Measurements from ENCODE around the gene BRINP3.
"Not testable (repeated sequence)": the region's sequence is repeated elsewhere in the genome, so short reads cannot be mapped to it uniquely, and the experiment has no call there.

Gene BRINP3

DNA sequence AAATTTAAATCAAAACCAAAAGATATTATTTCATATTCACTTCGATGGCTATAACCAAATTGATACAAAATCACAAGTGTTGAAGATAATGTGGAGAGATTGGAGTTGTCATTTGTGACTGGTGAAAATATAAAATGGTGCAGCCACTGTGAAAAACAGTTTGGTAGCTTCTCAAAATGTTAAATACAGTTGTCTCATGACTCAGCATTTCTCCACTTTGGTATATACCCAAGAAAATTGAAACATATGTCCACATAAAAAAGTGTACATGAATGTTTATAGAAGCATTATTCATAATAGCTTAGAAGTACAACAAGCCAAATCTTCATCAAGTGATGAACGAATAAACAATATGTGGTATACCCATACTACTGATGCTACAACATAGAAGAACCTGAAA, 318.5 kb downstream of the BRINP3 start:
- no peak for TF ChIP-seq JUND (IDR thresholded peaks at IDR 0.05; ENCODE audit: low read depth)
- in situ Hi-C loops (cut with HindIII; ENCODE audit: low pct_unique_long_range_greater_than_20kb, low sequenced_read_pairs) = no loop called here
- DNase-seq (ENCODE audit: low read depth in 1 of 2, low spot score in 1 of 2) = no peak

- DNase-seq (ENCODE audit: low read depth in 1 of 2, low spot score in 1 of 2) = no peak
- in situ Hi-C loops (cut with HindIII; ENCODE audit: low pct_unique_long_range_greater_than_20kb, low sequenced_read_pairs) = no loop called here
- no peak for TF ChIP-seq JUND (IDR thresholded peaks at IDR 0.05; ENCODE audit: low read depth)
Measured at GRCh38 chr1:190154744-190155143, 322.9 kb downstream of the BRINP3 start.

DNA sequence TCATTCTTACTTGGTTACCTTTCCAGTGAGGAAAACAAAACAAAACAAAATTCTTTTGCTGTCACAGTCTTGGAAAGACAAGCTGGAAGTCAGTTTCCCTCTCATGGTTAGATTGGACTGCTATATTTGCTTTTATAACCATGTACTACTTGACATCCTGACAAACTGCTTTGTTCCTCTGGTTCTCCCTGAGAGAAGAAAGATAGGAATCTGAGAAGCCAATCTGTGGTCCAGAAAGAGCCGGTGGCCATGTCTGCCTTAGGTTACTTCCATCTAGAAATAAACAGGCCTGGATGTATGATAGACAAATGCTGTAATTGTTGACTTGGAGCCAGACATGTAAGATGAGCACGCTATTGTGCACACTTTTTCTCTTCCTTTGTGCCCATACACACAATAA, 330.0 kb downstream of the BRINP3 start:
- TF ChIP-seq JUND (IDR thresholded peaks at IDR 0.05; ENCODE audit: low read depth) = peak; percentile 18; the same call in 1 of the 2 replicates
- peak in 1 of 2 experiments; percentile 66 for DNase-seq (ENCODE audit: low read depth in 1 of 2, low spot score in 1 of 2)
- in situ Hi-C loops (cut with HindIII; ENCODE audit: low pct_unique_long_range_greater_than_20kb, low sequenced_read_pairs) = no loop called here

DNA sequence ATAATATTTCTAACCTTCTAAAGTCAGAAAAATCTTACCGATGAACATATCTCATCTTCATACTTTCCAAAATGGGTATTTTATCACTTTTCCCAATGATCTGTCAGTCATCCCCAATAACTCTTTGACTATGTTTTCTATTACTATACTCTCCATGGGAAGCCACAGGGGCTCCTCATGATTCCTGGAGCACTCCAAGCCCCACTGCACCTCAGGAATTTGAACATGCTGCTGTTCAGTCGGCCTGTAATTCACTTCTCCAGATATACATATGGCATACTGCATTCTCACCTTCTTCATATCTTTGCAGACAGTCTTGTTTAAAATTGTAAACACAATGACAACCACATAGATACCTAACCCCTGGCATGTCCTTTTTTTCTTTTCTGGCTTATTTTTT, 333.0 kb downstream of the BRINP3 start:
- DNase-seq (ENCODE audit: low read depth in 1 of 2, low spot score in 1 of 2) = no peak
- in situ Hi-C loops (cut with HindIII; ENCODE audit: low pct_unique_long_range_greater_than_20kb, low sequenced_read_pairs) = no loop called here
- no peak for TF ChIP-seq JUND (IDR thresholded peaks at IDR 0.05; ENCODE audit: low read depth)

GRCh38 chr1:190140644-190141043, 337.0 kb downstream of the BRINP3 start:
- in situ Hi-C loops (cut with HindIII; ENCODE audit: low pct_unique_long_range_greater_than_20kb, low sequenced_read_pairs) = no loop called here
- DNase-seq (ENCODE audit: low read depth in 1 of 2, low spot score in 1 of 2) = no peak
- no peak for TF ChIP-seq JUND (IDR thresholded peaks at IDR 0.05; ENCODE audit: low read depth)

DNA sequence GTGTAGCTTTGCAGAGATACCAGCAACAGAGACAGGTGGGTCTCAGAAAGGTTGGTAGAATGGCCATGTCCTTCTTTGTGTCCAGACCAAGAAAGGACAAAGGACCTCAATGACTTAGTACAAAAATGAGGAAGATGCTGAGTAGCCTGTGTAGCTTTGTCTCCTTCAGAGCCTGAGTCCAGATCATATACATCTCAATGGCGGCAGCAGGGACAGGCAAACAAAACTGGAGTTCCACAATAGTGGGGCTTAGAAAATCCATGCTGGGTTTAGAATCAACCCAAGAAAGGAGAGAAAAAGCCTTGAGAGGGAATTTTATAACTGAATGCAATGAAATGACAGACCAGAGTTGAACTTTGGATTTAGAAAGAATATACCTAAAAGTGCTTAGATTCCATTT, 339.0 kb downstream of the BRINP3 start:
- no peak for DNase-seq (ENCODE audit: low read depth in 1 of 2, low spot score in 1 of 2)
- TF ChIP-seq JUND (IDR thresholded peaks at IDR 0.05; ENCODE audit: low read depth) = no peak
- in situ Hi-C loops (cut with HindIII; ENCODE audit: low pct_unique_long_range_greater_than_20kb, low sequenced_read_pairs) = no loop called here

DNA sequence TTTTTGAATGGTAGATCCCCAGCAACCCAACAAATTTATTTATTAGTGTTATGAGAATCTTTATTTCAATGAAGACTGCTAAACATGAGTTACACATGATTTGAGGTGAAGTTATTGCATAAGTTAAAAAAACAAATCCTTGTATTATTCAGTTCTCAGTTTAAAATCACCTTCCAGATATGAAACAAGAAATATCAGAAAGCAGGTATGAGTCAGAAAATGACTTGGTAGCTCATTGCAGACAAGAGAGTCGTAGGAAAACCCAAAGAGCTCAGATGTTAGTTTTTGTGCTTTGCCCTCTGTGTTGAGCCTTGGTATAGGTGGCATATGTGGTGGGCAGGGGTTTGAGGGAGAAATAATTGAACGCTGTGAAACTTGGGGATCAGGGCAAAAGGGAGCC, 339.4 kb downstream of the BRINP3 start:
- DNase-seq (ENCODE audit: low read depth in 1 of 2, low spot score in 1 of 2) = no peak
- TF ChIP-seq JUND (IDR thresholded peaks at IDR 0.05; ENCODE audit: low read depth) = no peak
- in situ Hi-C loops (cut with HindIII; ENCODE audit: low pct_unique_long_range_greater_than_20kb, low sequenced_read_pairs) = no loop called here

- in situ Hi-C loops (cut with HindIII; ENCODE audit: low pct_unique_long_range_greater_than_20kb, low sequenced_read_pairs) = no loop called here
- TF ChIP-seq JUND (IDR thresholded peaks at IDR 0.05; ENCODE audit: low read depth) = no peak
- no peak for DNase-seq (ENCODE audit: low read depth in 1 of 2, low spot score in 1 of 2)
Measured at GRCh38 chr1:190129366-190129765, 348.3 kb downstream of the BRINP3 start.

DNA sequence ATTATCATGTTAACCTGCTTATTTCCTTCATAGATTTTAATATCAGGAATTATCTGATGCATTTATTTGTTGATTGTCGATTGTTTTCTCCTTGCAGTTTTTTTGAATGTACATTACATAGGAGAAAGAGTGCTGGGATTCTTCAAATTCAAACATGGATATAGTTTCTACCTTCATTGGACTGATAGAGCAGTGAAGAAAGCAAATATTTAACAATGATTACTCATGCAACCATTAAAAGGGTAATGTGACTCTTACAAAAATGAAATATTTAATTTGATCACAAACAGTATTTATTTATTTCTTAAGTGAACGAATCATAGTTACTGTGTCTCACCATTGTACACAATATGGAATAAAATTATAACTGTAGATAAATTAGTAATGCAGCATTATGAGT, 350.9 kb downstream of the BRINP3 start:
- DNase-seq (ENCODE audit: low read depth in 1 of 2, low spot score in 1 of 2) = no peak
- TF ChIP-seq JUND (IDR thresholded peaks at IDR 0.05; ENCODE audit: low read depth) = no peak
- in situ Hi-C loops (cut with HindIII; ENCODE audit: low pct_unique_long_range_greater_than_20kb, low sequenced_read_pairs) = no loop called here

DNA sequence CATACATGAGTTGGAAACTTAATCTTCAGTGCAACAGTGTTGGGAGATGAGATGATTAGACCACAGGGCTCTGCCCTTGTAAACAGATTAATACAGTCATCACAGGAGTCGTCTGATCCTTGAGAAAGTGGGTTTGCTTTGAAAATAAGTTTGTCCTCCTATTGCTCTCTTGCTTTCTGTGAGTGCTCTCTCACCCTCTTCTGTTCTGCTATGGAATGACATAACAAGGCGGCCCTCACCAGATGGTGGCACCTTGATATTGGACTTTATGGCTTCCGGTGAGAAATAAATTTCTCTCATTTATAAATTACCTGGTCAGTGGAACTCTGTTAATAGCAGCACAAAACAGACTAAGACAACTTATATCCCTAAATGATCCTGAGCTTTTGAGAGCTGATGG, 353.6 kb downstream of the BRINP3 start:
- TF ChIP-seq JUND (IDR thresholded peaks at IDR 0.05; ENCODE audit: low read depth) = no peak
- in situ Hi-C loops (cut with HindIII; ENCODE audit: low pct_unique_long_range_greater_than_20kb, low sequenced_read_pairs) = no loop called here
- DNase-seq (ENCODE audit: low read depth in 1 of 2, low spot score in 1 of 2) = peak in 1 of 2 experiments; percentile 62

DNA sequence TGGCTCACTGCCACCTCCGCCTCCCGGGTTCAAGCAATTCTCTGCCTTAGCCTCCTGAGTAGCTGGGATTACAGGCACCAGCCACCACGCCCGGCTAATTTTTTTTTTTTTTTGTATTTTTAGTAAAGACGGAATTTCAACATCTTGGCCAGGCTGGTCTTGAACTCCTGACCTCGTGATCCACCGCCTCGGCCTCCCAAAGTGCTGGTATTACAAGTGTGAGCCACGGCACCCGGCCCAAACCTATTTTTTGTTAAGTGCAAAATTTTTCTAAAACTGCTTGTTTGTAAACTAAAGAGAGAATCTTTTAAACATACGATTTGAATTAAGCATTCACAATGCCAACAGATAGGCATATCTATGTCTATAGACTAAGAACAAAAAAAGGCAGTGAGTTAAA, 357.1 kb downstream of the BRINP3 start:
- in situ Hi-C loops (cut with HindIII; ENCODE audit: low pct_unique_long_range_greater_than_20kb, low sequenced_read_pairs); DNase-seq (ENCODE audit: low read depth in 1 of 2, low spot score in 1 of 2): not testable (repeated sequence)

DNA sequence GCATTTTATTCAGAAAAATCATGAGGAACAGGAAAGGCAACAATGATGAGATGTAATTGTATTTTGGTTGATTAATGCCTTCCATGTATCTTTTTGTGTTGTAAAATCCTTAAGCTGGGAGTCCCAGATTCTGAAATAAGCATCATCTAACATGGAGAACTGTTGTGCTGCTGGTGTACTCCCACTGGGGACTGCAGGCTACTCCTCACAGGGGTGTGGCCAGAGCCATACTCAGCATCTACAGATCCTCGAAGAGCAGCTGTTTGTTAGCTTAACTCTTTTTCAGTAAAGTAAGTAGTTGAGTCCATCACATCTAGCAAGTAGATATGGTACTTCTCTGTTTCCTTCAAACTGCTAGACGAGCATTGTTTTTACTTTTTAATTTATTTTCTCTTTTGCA, 358.0 kb downstream of the BRINP3 start:
- in situ Hi-C loops (cut with HindIII; ENCODE audit: low pct_unique_long_range_greater_than_20kb, low sequenced_read_pairs) = no loop called here
- DNase-seq (ENCODE audit: low read depth in 1 of 2, low spot score in 1 of 2) = no peak

DNA sequence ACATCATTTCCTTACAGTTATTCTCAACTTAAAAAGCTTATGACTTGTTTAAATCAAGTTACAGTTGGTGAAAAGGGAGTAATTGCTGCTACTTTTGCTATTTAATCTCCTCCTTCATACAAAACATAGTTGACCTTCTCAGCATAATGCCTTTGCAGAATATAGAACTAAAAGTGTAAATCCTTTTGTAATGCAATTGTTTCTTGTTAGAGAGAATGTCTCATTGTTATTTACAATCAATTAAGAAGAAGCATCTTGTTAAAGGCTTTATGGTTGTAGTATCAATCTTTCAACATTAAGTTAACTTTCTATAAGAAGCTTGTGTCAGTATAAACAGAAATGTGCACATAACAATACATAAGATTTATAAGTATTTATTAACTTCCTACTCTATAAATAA, 360.7 kb downstream of the BRINP3 start:
- DNase-seq (ENCODE audit: low read depth in 1 of 2, low spot score in 1 of 2) = no peak
- no peak for TF ChIP-seq JUND (IDR thresholded peaks at IDR 0.05; ENCODE audit: low read depth)
- in situ Hi-C loops (cut with HindIII; ENCODE audit: low pct_unique_long_range_greater_than_20kb, low sequenced_read_pairs) = no loop called here

More for the DNA sequence above, 358.0 kb downstream of the BRINP3 start:
- TF ChIP-seq JUND (IDR thresholded peaks at IDR 0.05; ENCODE audit: low read depth) = no peak

DNA sequence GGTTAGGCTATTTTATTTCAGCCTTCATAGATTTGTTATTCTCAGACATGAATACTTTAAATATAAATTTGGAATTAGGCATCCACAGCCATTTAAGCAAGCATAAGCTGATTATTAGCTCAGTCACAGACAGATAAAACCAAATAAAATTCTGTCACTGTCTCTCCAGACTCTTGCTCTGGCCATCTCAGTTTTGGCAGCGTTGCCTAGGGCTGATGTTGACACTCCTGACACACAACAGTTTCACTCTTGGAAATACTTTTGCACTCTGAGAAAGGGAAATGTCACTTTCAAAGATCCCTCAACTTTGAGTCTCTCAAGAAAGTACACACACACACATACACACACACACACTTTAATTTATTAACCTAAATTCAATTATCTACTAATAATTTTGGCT, 372.7 kb downstream of the BRINP3 start:
- in situ Hi-C loops (cut with HindIII; ENCODE audit: low pct_unique_long_range_greater_than_20kb, low sequenced_read_pairs) = no loop called here
- no peak for TF ChIP-seq JUND (IDR thresholded peaks at IDR 0.05; ENCODE audit: low read depth)
- DNase-seq (ENCODE audit: low read depth in 1 of 2, low spot score in 1 of 2) = no peak

Data from T47D (cell line).